Measurements from ENCODE around the gene ZNF837.

ZNF837 gene

DNA sequence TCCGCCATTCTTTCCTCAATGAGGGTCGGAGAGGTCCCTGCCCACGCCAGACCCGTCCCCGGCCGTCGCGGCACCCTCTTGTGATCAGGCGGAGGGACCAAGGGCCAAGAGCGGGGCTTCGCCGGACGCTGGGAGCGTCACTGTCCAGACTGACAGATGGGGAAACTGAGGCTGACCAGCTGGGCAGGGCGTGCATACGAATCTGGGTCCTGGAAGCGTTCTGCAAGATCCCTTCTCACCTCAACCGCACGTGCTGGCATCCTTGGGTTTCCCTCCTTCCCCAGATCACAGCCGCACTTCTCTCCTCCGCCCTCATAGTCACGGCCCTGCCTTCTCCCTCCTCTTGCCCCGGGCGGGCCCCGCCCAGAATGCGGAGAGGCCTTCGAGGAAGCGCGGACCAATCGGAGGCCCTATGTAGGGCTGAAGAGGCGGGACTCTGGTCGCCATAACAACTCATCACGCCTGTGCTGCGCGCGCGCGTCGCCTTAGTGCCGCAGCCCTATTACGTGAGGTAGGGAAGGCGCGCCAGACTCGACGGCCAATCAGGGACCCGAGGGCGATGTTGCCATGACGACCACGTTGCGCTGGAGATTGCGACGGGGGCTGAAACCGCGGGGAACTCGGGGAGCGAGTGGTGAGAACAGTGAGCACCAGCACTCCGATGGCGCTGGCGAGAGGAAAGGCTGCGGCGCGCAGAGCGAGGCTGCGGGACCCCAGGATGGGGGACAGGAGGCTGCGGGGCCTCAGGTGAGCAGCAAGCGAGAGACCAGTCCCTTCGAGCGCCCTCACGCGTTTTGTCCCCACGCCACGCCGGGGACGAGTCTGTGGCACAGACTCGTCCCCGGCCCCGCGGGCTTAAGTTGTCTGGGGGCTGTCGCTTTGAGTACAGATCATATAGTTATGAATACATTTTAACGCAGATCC, 20.3 kb upstream of the ZNF837 start:
- TF ChIP-seq POLR2A (IDR thresholded peaks at IDR 0.05; ENCODE audit: low read length), result peak; percentile 87
- TF ChIP-seq GATA1 (IDR thresholded peaks at IDR 0.05; ENCODE audit: low read depth, low read length), result no peak
- DNase-seq, result peak; percentile 100

GRCh38 chr19:58400316-58400915, 19.6 kb upstream of the ZNF837 start:
- TF ChIP-seq POLR2A (IDR thresholded peaks at IDR 0.05; ENCODE audit: low read length) (no peak), GATA1 (IDR thresholded peaks at IDR 0.05; ENCODE audit: low read depth, low read length) (no peak)
- no peak for DNase-seq

- TF ChIP-seq POLR2A (IDR thresholded peaks at IDR 0.05; ENCODE audit: low read length) (no peak), GATA1 (IDR thresholded peaks at IDR 0.05; ENCODE audit: low read depth, low read length) (no peak)
- no peak for DNase-seq
Observed at GRCh38 chr19:58399903-58400302, 19.1 kb upstream of the ZNF837 start.

DNA sequence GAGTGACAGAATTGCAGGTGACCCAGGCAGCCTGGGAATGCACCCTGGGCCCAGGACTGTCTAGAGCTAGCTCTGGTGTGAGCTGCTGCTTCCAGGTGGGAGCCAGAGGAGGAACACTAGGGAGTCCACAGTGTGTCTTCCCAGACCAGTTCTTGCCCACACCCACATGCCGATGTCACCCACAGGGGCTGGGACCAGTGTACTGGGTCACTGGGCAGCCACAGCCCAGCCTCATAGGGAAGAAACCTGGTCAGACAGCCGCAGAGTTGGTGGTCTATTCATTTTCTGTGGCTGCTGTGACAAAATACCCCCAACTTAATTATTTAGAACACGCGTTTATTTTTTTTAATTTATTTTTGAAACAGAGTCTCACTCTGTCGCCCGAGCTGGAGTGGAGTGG, 17.7 kb upstream of the ZNF837 start:
- no peak for TF ChIP-seq GATA1 (IDR thresholded peaks at IDR 0.05; ENCODE audit: low read depth, low read length)
- TF ChIP-seq POLR2A (IDR thresholded peaks at IDR 0.05; ENCODE audit: low read length), result no peak
- no peak for DNase-seq

DNA sequence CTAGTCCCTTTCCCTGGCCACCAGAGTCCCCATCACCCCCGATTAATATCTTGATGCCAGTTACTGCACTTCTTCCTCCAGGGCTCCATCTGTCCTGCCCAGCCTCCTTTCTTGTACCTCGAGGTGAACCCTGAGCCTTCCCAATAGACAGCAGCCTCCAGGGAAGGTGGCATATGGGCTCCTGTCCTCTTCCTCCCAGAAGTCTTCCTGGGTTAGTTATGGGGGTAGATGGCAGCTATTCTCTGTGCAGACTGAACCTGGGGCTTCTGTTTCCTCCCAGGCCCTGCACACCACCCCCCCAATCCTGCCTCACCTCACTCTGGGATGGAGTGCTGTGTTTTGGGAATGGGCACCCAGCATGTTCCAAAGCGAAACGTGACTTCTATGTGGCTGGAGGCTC, 17.3 kb upstream of the ZNF837 start:
- TF ChIP-seq GATA1 (IDR thresholded peaks at IDR 0.05; ENCODE audit: low read depth, low read length) (no peak), POLR2A (IDR thresholded peaks at IDR 0.05; ENCODE audit: low read length) (no peak)
- DNase-seq, result no peak

GRCh38 chr19:58397533-58398037, 16.8 kb upstream of the ZNF837 start:
- no peak for DNase-seq
- TF ChIP-seq GATA1 (IDR thresholded peaks at IDR 0.05; ENCODE audit: low read depth, low read length) (no peak), POLR2A (IDR thresholded peaks at IDR 0.05; ENCODE audit: low read length) (no peak)

DNA sequence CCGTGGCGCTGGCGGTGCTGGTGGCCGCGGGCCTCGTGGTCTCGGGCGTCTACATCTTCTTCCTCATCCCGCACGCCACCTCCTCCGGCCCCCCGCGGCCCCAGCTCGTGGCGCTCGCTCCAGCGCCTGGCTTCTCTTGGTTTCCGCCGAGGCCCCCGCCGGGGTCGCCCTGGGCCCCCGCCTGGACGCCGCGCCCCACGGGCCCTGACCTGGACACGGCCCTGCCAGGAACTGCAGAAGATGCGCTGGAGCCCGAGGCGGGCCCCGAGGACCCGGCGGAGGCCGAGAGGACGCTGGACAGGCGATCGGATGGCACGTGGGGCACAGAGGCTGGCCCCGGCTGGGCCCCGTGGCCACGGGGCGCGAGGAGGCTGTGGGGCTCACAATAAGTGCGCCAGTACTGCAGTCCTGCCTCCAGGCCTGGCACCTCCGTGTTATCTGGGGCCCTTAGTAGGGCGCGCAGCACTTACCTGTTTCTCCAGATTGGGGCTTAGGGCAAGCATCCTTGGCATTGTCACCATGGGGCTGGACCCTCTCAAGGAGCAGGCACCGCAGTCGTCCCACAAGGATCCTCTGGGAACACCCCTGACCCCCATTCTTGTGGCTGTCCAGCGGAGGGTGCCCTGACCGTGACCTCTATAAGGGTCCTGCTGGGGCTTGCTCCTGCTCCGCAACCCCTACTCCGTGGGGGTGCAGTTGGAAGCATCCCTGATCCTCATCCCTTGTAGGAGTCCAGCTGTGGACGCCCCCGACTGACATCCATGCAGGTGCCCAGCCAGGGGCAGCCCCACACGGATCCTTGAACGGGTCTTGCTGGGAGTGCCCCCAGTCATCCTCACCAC, 16.1 kb upstream of the ZNF837 start:
- DNase-seq, result no peak
- TF ChIP-seq GATA1 (IDR thresholded peaks at IDR 0.05; ENCODE audit: low read depth, low read length) (no peak), POLR2A (IDR thresholded peaks at IDR 0.05; ENCODE audit: low read length) (no peak)

- DNase-seq, result no peak
- TF ChIP-seq GATA1 (IDR thresholded peaks at IDR 0.05; ENCODE audit: low read depth, low read length) (no peak), POLR2A (IDR thresholded peaks at IDR 0.05; ENCODE audit: low read length) (no peak)
Observed at GRCh38 chr19:58395979-58396627, 15.3 kb upstream of the ZNF837 start.

- DNase-seq, result no peak
- TF ChIP-seq POLR2A (IDR thresholded peaks at IDR 0.05; ENCODE audit: low read length), result peak; percentile 53
- no peak for TF ChIP-seq GATA1 (IDR thresholded peaks at IDR 0.05; ENCODE audit: low read depth, low read length)
Observed at GRCh38 chr19:58395220-58395978, 14.6 kb upstream of the ZNF837 start, which contains the start of gene RNF225. TSS of gene RNF225 (plus strand) at chr19:58395656. CDS start at chr19:58396090, 434 bp downstream.

- no peak for TF ChIP-seq GATA1 (IDR thresholded peaks at IDR 0.05; ENCODE audit: low read depth, low read length)
- no peak for TF ChIP-seq POLR2A (IDR thresholded peaks at IDR 0.05; ENCODE audit: low read length)
- DNase-seq, result no peak
Observed at GRCh38 chr19:58394821-58395219, 14.0 kb upstream of the ZNF837 start.

- DNase-seq, result no peak
- no peak for TF ChIP-seq GATA1 (IDR thresholded peaks at IDR 0.05; ENCODE audit: low read depth, low read length)
- TF ChIP-seq POLR2A (IDR thresholded peaks at IDR 0.05; ENCODE audit: low read length), result no peak
Observed at GRCh38 chr19:58393725-58394033, 12.8 kb upstream of the ZNF837 start.

DNA sequence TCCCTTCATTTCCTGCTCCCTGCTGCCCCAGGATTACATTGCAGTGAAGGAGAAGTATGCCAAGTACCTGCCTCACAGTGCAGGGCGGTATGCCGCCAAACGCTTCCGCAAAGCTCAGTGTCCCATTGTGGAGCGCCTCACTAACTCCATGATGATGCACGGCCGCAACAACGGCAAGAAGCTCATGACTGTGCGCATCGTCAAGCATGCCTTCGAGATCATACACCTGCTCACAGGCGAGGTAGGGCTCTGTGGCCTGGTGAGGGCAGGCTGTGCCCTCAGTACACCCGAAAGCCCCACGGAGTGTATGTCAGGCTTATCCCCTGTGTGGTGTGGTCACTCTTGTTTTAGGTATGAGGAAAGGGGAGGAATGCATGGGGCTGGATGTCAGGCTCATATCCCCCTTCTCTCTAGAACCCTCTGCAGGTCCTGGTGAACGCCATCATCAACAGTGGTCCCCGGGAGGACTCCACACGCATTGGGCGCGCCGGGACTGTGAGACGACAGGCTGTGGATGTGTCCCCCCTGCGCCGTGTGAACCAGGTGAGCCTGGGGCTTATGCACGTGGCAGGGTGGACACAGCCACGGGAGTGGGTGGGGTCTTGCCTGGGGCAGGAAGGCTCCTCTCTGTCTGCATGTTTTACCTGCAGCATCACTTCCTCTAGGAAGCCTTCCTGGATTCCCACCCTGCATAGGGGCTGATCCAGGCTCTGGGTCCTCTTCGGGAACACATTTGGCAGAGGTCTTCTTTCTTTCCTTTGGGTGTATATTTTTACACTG, 12.3 kb upstream of the ZNF837 start:
- no peak for DNase-seq
- TF ChIP-seq POLR2A (IDR thresholded peaks at IDR 0.05; ENCODE audit: low read length) (no peak), GATA1 (IDR thresholded peaks at IDR 0.05; ENCODE audit: low read depth, low read length) (no peak)
